ENCODE data around the gene FCMR. TPM values are rescaled to one million over a fixed set of nuclear protein-coding genes. Genes with fewer than 3 reads are reported as not detected.

The FCMR gene
- total RNA-seq, 1 donor: not detected

DNA sequence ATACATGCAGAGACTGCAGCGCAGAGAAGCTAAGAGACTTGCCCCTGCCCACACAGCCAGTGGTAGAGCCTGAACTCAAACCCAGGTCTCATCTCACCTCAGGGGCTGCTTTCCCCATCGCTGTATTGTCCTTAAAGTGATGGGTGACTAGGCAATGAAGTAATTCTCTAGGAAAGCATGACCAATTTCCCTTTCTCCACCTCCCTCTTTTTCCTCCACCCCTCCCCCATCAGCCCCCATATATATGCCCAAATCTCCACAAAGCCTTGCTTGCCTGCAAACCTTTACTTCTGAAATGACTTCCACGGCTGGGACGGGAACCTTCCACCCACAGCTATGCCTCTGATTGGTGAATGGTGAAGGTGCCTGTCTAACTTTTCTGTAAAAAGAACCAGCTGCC is 24.6 kb downstream of the FCMR start, which contains the start of gene IL24:
Gene IL24 (plus strand): TSS at position 269 of the 400 bp plus-strand sequence. CDS start 390 bp downstream, outside the sequence.
- TF ChIP-seq CTCF (IDR thresholded peaks at IDR 0.05; ENCODE audit: insufficient read depth, low read length): no peak
- H3K4me3 ChIP-seq (ENCODE audit: low read depth, low read length): no peak within 1 kb of the TSS
- no peak for DNase-seq (ENCODE audit: low read depth)

GRCh38 chr1:206896261-206896660 is 25.5 kb downstream of the FCMR start:
- H3K4me3 ChIP-seq (ENCODE audit: low read depth, low read length): no peak overlapping the region
- TF ChIP-seq CTCF (IDR thresholded peaks at IDR 0.05; ENCODE audit: insufficient read depth, low read length): no peak
- DNase-seq (ENCODE audit: low read depth): no peak

- no peak overlapping the region for H3K4me3 ChIP-seq (ENCODE audit: low read depth, low read length)
- TF ChIP-seq CTCF (IDR thresholded peaks at IDR 0.05; ENCODE audit: insufficient read depth, low read length): no peak
- DNase-seq (ENCODE audit: low read depth): peak; percentile 34
Observed at GRCh38 chr1:206895837-206896242, 25.9 kb downstream of the FCMR start.

GRCh38 chr1:206895325-206895724 is 26.4 kb downstream of the FCMR start:
- no peak for DNase-seq (ENCODE audit: low read depth)
- no peak for TF ChIP-seq CTCF (IDR thresholded peaks at IDR 0.05; ENCODE audit: insufficient read depth, low read length)
- H3K4me3 ChIP-seq (ENCODE audit: low read depth, low read length): no peak overlapping the region

DNA sequence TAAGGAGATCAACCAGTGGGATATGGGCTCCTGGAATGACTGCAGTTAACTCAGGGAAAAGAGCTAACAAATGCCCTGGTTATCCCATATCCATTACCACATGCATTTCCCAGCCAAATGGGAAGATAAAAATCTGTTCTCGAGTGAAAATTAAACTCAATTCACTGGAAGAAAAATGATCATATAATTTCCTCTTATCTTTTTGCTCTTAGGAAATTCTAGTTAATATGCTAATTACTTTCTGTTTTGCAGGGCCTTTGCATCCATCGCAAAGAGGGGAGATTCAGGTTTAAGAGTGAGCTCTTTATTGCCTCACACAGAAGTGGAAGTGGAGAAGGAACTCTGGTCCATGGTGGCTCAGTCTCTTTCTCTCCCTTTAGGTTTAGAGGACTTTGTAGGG is 28.4 kb downstream of the FCMR start:
- no peak overlapping the region for H3K4me3 ChIP-seq (ENCODE audit: low read depth, low read length)
- TF ChIP-seq CTCF (IDR thresholded peaks at IDR 0.05; ENCODE audit: insufficient read depth, low read length): no peak
- no peak for DNase-seq (ENCODE audit: low read depth)

GRCh38 chr1:206892351-206892984 is 29.3 kb downstream of the FCMR start:
- no peak for TF ChIP-seq CTCF (IDR thresholded peaks at IDR 0.05; ENCODE audit: insufficient read depth, low read length)
- DNase-seq (ENCODE audit: low read depth): peak; percentile 62
- no peak overlapping the region for H3K4me3 ChIP-seq (ENCODE audit: low read depth, low read length)

DNA sequence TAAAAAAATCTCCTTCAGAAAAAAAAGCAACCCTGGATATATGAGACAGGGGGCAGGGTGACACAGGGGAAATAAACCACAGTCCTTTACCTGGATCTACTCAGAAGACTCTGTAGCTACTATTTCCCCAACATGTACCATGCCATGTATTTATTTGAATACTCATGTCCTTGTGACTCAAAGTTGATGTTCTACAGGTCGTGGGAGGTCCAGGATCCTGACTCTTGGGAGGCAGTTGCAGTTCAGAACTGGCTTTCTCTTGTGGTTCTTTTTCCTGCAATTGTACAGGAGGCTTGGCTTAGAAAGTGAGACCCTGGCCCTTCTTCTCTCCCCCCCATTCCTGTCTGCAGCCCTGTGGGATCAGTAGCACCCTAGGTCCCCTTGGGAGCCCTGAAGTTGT is 30.3 kb downstream of the FCMR start:
- no peak overlapping the region for H3K4me3 ChIP-seq (ENCODE audit: low read depth, low read length)
- DNase-seq (ENCODE audit: low read depth): no peak
- no peak for TF ChIP-seq CTCF (IDR thresholded peaks at IDR 0.05; ENCODE audit: insufficient read depth, low read length)
